H9 (cell line): ENCODE results near the gene C2CD2. TPM values are rescaled to one million over a fixed set of nuclear protein-coding genes. Genes with fewer than 3 reads are reported as not detected.

Experiments used
- DNase-seq: peaks from one replicate; pipeline ENCODE4 v3.0.0-alpha.2; 2017
- H2AFZ ChIP-seq: one replicate; pipeline ENCODE4 v1.6.1; 2013; ENCODE audit warnings: mild to moderate bottlenecking, low read length, control low read depth, moderate library complexity
- H2AK5ac ChIP-seq: 2 replicates; pipeline ENCODE4 v1.6.1; 2013; ENCODE audit warnings: low read length, control low read depth, mixed read lengths; ENCODE audit not compliant: insufficient read length
- H2BK120ac ChIP-seq: one replicate; pipeline ENCODE4 v1.6.1; 2013; ENCODE audit warnings: low read depth, mild to moderate bottlenecking, low read length, control low read depth, inconsistent platforms; ENCODE audit not compliant: poor library complexity, severe bottlenecking
- H2BK12ac ChIP-seq: 2 replicates; pipeline ENCODE4 v1.6.1; 2013; ENCODE audit warnings: low read length, control low read depth, mixed read lengths, low read depth; ENCODE audit not compliant: insufficient read length
- H2BK15ac ChIP-seq: 2 replicates; pipeline ENCODE4 v1.6.1; 2013; ENCODE audit warnings: low read depth, low read length, control low read depth
- H2BK20ac ChIP-seq: one replicate; pipeline ENCODE4 v1.6.1; 2013; ENCODE audit warnings: low read depth, mild to moderate bottlenecking, low read length, control low read depth, inconsistent platforms; ENCODE audit not compliant: poor library complexity, severe bottlenecking
- H2BK5ac ChIP-seq: 2 replicates; pipeline ENCODE4 v1.6.1; 2013; ENCODE audit warnings: low read length, control low read depth, mixed read lengths; ENCODE audit not compliant: insufficient read length
- H3K14ac ChIP-seq: 2 replicates; pipeline ENCODE4 v1.6.1; 2013; ENCODE audit warnings: low read length, control low read depth; ENCODE audit not compliant: insufficient read depth
- H3K18ac ChIP-seq: 2 replicates; pipeline ENCODE4 v1.6.1; 2013; ENCODE audit warnings: low read depth, mild to moderate bottlenecking, mixed read lengths, low read length, control low read depth; ENCODE audit not compliant: insufficient read length
- H3K23ac ChIP-seq: 2 replicates; pipeline ENCODE4 v1.6.1; 2013; ENCODE audit warnings: low read length, control low read depth, mixed read lengths, low read depth; ENCODE audit not compliant: insufficient read length
- H3K23me2 ChIP-seq: 2 replicates; pipeline ENCODE4 v1.6.1; 2013; ENCODE audit warnings: low read depth, mild to moderate bottlenecking, mixed read lengths, low read length, control low read depth; ENCODE audit not compliant: insufficient read length, poor library complexity, severe bottlenecking
- H3K27ac ChIP-seq: 2 replicates; pipeline ENCODE4 v1.5.1; 2013; ENCODE audit warnings: low read length, control low read depth, mixed read lengths, low read depth; ENCODE audit not compliant: insufficient read length
- H3K27me3 ChIP-seq: 2 replicates; pipeline ENCODE4 v1.6.1; 2013; ENCODE audit warnings: low read length, control low read depth, inconsistent platforms; ENCODE audit not compliant: insufficient read depth
- H3K4ac ChIP-seq: 2 replicates; pipeline ENCODE4 v1.6.1; 2013; ENCODE audit warnings: low read depth, mild to moderate bottlenecking, control low read depth, inconsistent platforms, low read length, moderate library complexity
- H3K4me1 ChIP-seq: 2 replicates; pipeline ENCODE4 v1.6.1; 2013; ENCODE audit warnings: low read length, control low read depth, inconsistent platforms; ENCODE audit not compliant: insufficient read depth
- H3K4me2 ChIP-seq: 2 replicates; pipeline ENCODE4 v1.6.1; 2013; ENCODE audit warnings: low read length, control low read depth, mixed read lengths; ENCODE audit not compliant: insufficient read length, insufficient read depth
- H3K56ac ChIP-seq: 2 replicates; pipeline ENCODE4 v1.6.1; 2013; ENCODE audit warnings: low read depth, mild to moderate bottlenecking, mixed read lengths, low read length, control low read depth; ENCODE audit not compliant: insufficient read length
- H3K79me1 ChIP-seq: 2 replicates; pipeline ENCODE4 v1.6.1; 2013; ENCODE audit warnings: low read depth, mild to moderate bottlenecking, moderate library complexity, low read length, control low read depth, inconsistent platforms; ENCODE audit not compliant: insufficient read depth, poor library complexity, severe bottlenecking
- H3K79me2 ChIP-seq: 2 replicates; pipeline ENCODE4 v1.6.1; 2013; ENCODE audit warnings: low read length, control low read depth, inconsistent platforms; ENCODE audit not compliant: insufficient read depth
- H3K9ac ChIP-seq: 2 replicates; pipeline ENCODE4 v1.6.1; 2013; ENCODE audit warnings: low read length, control low read depth, mixed read lengths; ENCODE audit not compliant: insufficient read length; ENCODE audit errors: extremely low read depth
- H3K9me3 ChIP-seq: one replicate; pipeline ENCODE4 v1.6.1; 2013; ENCODE audit warnings: low read depth, low read length, inconsistent platforms; ENCODE audit not compliant: control insufficient read depth
- H3T11ph ChIP-seq: one replicate; pipeline ENCODE4 v1.6.1; 2013; ENCODE audit warnings: mild to moderate bottlenecking, low read length, control low read depth, inconsistent platforms
- H4K20me1 ChIP-seq: one replicate; pipeline ENCODE4 v1.6.1; 2013; ENCODE audit not compliant: control insufficient read depth, insufficient read length, insufficient read depth
- H4K5ac ChIP-seq: 2 replicates; pipeline ENCODE4 v1.6.1; 2013; ENCODE audit warnings: low read depth, mild to moderate bottlenecking, mixed read lengths, low read length, control low read depth; ENCODE audit not compliant: insufficient read length
- H4K8ac ChIP-seq: replicated peaks from 2 replicates; pipeline ENCODE4 v1.6.1; 2013; ENCODE audit warnings: low read length, control low read depth, mixed read lengths, low read depth; ENCODE audit not compliant: insufficient read length
- H4K91ac ChIP-seq: 2 replicates; pipeline ENCODE4 v1.6.1; 2013; ENCODE audit warnings: low read depth, mild to moderate bottlenecking, moderate library complexity, mixed read lengths, low read length, control low read depth; ENCODE audit not compliant: insufficient read length
- H3K27ac Mint-ChIP-seq, 3 experiments: 2 replicates in 2 of 3; 3 replicates in 1 of 3; pipeline ENCODE4 v1.8.0; 2020 to 2021; ENCODE audit warnings: mixed read lengths in 3 of 3, mild to moderate bottlenecking in 1 of 3, moderate library complexity in 1 of 3
- H3K27me3 Mint-ChIP-seq: 2 replicates; pipeline ENCODE4 v1.8.0; 2021; ENCODE audit warnings: low read depth, mild to moderate bottlenecking, moderate library complexity, mixed read lengths
- H3K36me3 Mint-ChIP-seq, 3 experiments: 2 replicates in 2 of 3; 3 replicates in 1 of 3; pipeline ENCODE4 v1.8.0; 2020 to 2021; ENCODE audit warnings: low read depth in 3 of 3, mixed read lengths in 3 of 3; ENCODE audit not compliant: insufficient read depth in 1 of 3
- H3K4me1 Mint-ChIP-seq, 2 experiments: 2 replicates each; pipeline ENCODE4 v1.8.0; 2020; ENCODE audit warnings: mixed read lengths in 2 of 2
- H3K4me3 Mint-ChIP-seq, 2 experiments: 2 replicates in 1 of 2; 3 replicates in 1 of 2; pipeline ENCODE4 v1.8.0; 2020 to 2021; ENCODE audit warnings: mild to moderate bottlenecking in 2 of 2, mixed read lengths in 2 of 2, moderate library complexity in 1 of 2
- H3K9me3 Mint-ChIP-seq, 2 experiments: 2 replicates in 1 of 2; 3 replicates in 1 of 2; pipeline ENCODE4 v1.8.0; 2020; ENCODE audit warnings: mild to moderate bottlenecking in 2 of 2, mixed read lengths in 2 of 2, moderate library complexity in 1 of 2
- WGBS: extraction: QIAGEN DNeasy Blood & Tissue Kit; methylation state at CpG from one replicate; pipeline ENCODE4 v1.1.7; 2013; ENCODE audit warnings: missing lambda C conversion rate, low lambda C conversion rate, mixed read lengths; ENCODE audit not compliant: insufficient read length; ENCODE audit errors: extremely low coverage; 5-methylcytosine and 5-hydroxymethylcytosine counted together
- total RNA-seq: library from RNA; stranded (reverse); gene quantifications from 2 replicates; pipeline ENCODE4 v1.2.1, GENCODE V29; 2021
- TF ChIP-seq, protein P1 (sequence below): fragments of 200-600 bp; sonication (generic); conservative IDR thresholded peaks from 3 replicates; pipeline ENCODE4 v1.8.0; 2021; ENCODE audit warnings: antibody characterized with exemption, mild to moderate bottlenecking

The C2CD2 gene
- total RNA-seq, 1 experiment from 2014 or later = 14.6 TPM

GRCh38 chr21:41931041-41931451 lies 22.8 kb downstream of the C2CD2 start:
- Histone ChIP-seq H3K56ac (no peak overlapping the region), H4K91ac (no peak overlapping the region)
- WGBS = no CpG with 5 or more reads among the region's 8 CpGs

More at GRCh38 chr21:41931041-41931451, 22.8 kb downstream of the C2CD2 start:
- no peak overlapping the region for H3K14ac ChIP-seq
- no peaks in the 10 kb centered on the region for H3K9me3 Mint-ChIP-seq
- no peaks in the 10 kb centered on the region for H3K9me3 ChIP-seq
- no peak overlapping the region for H2BK12ac ChIP-seq
- no peak overlapping the region for H4K8ac ChIP-seq
- H2AK5ac ChIP-seq = no peak overlapping the region
- no peaks in the 10 kb centered on the region for H3K23me2 ChIP-seq
- H3K27me3 Mint-ChIP-seq = no peaks in the 10 kb centered on the region; the same call in 1 of the 2 replicates
- no peak overlapping the region for H3K4me2 ChIP-seq
- H4K5ac ChIP-seq = no peak overlapping the region
- H3K79me1 ChIP-seq = no peaks in the 10 kb centered on the region
- H3K4me1 Mint-ChIP-seq = peaks cover 43 to 49% of the 10 kb centered on the region in 2 experiments
- no peak overlapping the region for H2BK5ac ChIP-seq
- H3K23ac ChIP-seq = no peak overlapping the region
- no peak overlapping the region for H2AFZ ChIP-seq
- H3K36me3 Mint-ChIP-seq = no peaks in the 10 kb centered on the region
- TF ChIP-seq, protein P1, sequence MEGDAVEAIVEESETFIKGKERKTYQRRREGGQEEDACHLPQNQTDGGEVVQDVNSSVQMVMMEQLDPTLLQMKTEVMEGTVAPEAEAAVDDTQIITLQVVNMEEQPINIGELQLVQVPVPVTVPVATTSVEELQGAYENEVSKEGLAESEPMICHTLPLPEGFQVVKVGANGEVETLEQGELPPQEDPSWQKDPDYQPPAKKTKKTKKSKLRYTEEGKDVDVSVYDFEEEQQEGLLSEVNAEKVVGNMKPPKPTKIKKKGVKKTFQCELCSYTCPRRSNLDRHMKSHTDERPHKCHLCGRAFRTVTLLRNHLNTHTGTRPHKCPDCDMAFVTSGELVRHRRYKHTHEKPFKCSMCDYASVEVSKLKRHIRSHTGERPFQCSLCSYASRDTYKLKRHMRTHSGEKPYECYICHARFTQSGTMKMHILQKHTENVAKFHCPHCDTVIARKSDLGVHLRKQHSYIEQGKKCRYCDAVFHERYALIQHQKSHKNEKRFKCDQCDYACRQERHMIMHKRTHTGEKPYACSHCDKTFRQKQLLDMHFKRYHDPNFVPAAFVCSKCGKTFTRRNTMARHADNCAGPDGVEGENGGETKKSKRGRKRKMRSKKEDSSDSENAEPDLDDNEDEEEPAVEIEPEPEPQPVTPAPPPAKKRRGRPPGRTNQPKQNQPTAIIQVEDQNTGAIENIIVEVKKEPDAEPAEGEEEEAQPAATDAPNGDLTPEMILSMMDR = no peak
- H4K20me1 ChIP-seq = no peaks in the 10 kb centered on the region
- DNase-seq = no peak
- no peak overlapping the region for H2BK20ac ChIP-seq
- no peak overlapping the region for H3K18ac ChIP-seq
- H2BK15ac ChIP-seq = no peak overlapping the region
- H3K27me3 ChIP-seq = no peaks in the 10 kb centered on the region
- no peak overlapping the region for H3T11ph ChIP-seq
- H3K4me1 ChIP-seq = peaks cover 7% of the 10 kb centered on the region
- H3K4ac ChIP-seq = no peak overlapping the region
- no peak overlapping the region for H3K4me3 Mint-ChIP-seq
- H2BK120ac ChIP-seq = no peak overlapping the region
- no peak overlapping the region for H3K9ac ChIP-seq
- no peaks in the 10 kb centered on the region for H3K79me2 ChIP-seq
- no peak overlapping the region for H3K27ac ChIP-seq
- peak overlapping the region in 1 of 3 experiments; percentile 27; a peak in 2 of 7 replicates for H3K27ac Mint-ChIP-seq
